HepG2 (cell line): ENCODE measurements around the gene CRKL. TPM values are rescaled to one million over a fixed set of nuclear protein-coding genes. Genes with fewer than 3 reads are reported as not detected.

ENCODE experiments used
- KIAA2018 ChIP-seq: sonication (generic); formaldehyde crosslinking; IDR thresholded peaks from 2 replicates; pipeline ENCODE4 v1.5.0; 2020; ENCODE audit warnings: mild to moderate bottlenecking, missing genetic modification reagents, borderline replicate concordance
- MEIS2 ChIP-seq: sonication (generic); formaldehyde crosslinking; IDR thresholded peaks from 2 replicates; pipeline ENCODE4 v1.9.0; 2021; ENCODE audit warnings: mild to moderate bottlenecking, missing genetic modification reagents
- SOX6 ChIP-seq, 2 experiments: fragments of 450-650 bp in 1 of 2; sonication (generic) in 1 of 2; formaldehyde crosslinking in 1 of 2; IDR thresholded peaks; 2 replicates each; pipeline versions ENCODE4 v1.4.0 to v1.6.1; 2017 to 2020; ENCODE audit warnings: antibody characterized with exemption in 1 of 2, mild to moderate bottlenecking in 1 of 2, missing genetic modification reagents in 1 of 2
- SP140L ChIP-seq: sonication (generic); formaldehyde crosslinking; IDR thresholded peaks from 2 replicates; pipeline ENCODE4 v1.4.0; 2020; ENCODE audit warnings: missing genetic modification reagents, borderline replicate concordance
- TCF12 ChIP-seq, 2 experiments: fragments of 450-650 bp in 1 of 2; sonication (generic) in 1 of 2; formaldehyde crosslinking in 1 of 2; IDR thresholded peaks; 2 replicates each; pipeline versions ENCODE4 v1.6.1 to v1.8.0; 2017 to 2022; ENCODE audit warnings: antibody characterized with exemption in 1 of 2, mild to moderate bottlenecking in 1 of 2, missing genetic modification reagents in 1 of 2, moderate library complexity in 1 of 2
- ZNF543 ChIP-seq: sonication (generic); formaldehyde crosslinking; IDR thresholded peaks from 2 replicates; pipeline ENCODE4 v1.4.0; 2020; ENCODE audit warnings: mild to moderate bottlenecking, missing genetic modification reagents
- polyA plus RNA-seq, 8 experiments: library from polyadenylated mRNA; depleted of rRNA in 3 of 8; stranded (reverse) in 7 of 8; unstranded in 1 of 8; fragments of >200 nt; fragmentation: Illumina TruSeq in 4 of 8; extraction: Trizol in 4 of 8; gene quantifications; 2 replicates each; pipeline versions ENCODE4 v1.2.1 to v1.2.3, GENCODE V29; 2011 to 2016; ENCODE audit warnings: low read depth in 4 of 8, missing spikeins in 1 of 8, mixed read lengths in 1 of 8; ENCODE audit not compliant: insufficient read depth in 1 of 8
- total RNA-seq, 5 experiments: library from RNA; depleted of rRNA; stranded (reverse); fragments of >200 nt; fragmentation: Illumina TruSeq; extraction: Trizol; gene quantifications; 2 replicates each; pipeline ENCODE4 v1.2.3, GENCODE V29; 2016; ENCODE audit warnings: low read depth in 1 of 5
- TF ChIP-seq, protein P1 (sequence below): sonication (generic); formaldehyde crosslinking; IDR thresholded peaks from 2 replicates; pipeline ENCODE4 v1.8.1; 2023; ENCODE audit warnings: missing genetic modification reagents, inconsistent platforms, borderline replicate concordance
- TF ChIP-seq, protein P2 (sequence below): sonication (generic); formaldehyde crosslinking; IDR thresholded peaks from 2 replicates; pipeline ENCODE4 v1.4.0; 2020; ENCODE audit warnings: missing genetic modification reagents
- TF ChIP-seq, protein P3 (sequence below): sonication (generic); formaldehyde crosslinking; IDR thresholded peaks from 2 replicates; pipeline ENCODE4 v1.4.0; 2020; ENCODE audit warnings: missing genetic modification reagents

Gene CRKL
- total and polyA plus RNA-seq, 2 of the 13 experiments (the other 11 are each of a cell fraction or from before 2014, with no cell fraction given), result 37.4 to 60.6 TPM

DNA sequence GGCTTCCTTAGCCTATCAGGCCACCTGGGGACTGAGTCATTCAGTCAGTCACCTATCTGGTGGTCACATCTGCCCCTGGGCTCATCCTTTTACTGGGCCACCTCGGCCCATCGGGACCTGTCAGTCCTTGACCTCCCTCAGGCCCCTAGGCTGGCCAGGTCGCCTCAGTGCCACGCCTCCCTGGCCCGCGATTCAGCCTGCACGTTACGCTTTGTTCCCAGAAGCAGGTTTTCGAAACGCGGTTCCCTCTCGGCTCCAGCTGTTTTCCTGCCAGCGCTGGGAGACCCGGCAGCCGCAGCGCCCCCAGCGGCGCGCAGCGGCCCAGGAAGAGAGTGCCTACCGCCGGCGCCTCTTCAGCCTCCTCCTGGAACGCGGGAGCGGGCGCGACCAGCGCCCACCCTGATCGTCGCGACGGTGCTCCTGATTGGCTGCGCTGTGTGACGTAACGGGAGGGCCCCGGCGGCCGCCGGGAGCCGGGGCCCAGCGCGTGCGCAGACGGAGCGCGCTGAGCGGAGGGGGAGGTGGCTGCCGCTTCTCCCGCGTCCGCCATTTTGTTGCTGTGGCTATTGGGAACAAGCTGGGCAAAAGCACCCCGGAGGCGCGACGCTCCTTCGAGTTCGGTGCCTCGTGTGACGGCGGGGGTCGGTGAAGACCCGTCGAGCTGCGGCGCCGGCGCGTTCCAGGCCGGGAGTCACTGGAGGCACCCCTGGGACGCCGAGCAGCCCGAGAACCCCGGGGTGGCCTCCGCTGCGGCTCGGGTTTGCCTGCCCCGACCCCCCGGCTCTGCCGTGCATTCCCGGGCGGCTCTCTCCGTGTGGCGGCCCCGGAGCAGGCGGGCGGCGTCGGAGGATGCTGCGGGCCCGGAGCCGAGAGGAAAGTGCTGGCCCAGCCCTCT lies at the start of gene CRKL (continued):
- TF ChIP-seq, protein P1, sequence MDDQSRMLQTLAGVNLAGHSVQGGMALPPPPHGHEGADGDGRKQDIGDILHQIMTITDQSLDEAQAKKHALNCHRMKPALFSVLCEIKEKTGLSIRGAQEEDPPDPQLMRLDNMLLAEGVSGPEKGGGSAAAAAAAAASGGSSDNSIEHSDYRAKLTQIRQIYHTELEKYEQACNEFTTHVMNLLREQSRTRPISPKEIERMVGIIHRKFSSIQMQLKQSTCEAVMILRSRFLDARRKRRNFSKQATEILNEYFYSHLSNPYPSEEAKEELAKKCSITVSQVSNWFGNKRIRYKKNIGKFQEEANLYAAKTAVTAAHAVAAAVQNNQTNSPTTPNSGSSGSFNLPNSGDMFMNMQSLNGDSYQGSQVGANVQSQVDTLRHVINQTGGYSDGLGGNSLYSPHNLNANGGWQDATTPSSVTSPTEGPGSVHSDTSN, result no peak
- TF ChIP-seq, protein P2, sequence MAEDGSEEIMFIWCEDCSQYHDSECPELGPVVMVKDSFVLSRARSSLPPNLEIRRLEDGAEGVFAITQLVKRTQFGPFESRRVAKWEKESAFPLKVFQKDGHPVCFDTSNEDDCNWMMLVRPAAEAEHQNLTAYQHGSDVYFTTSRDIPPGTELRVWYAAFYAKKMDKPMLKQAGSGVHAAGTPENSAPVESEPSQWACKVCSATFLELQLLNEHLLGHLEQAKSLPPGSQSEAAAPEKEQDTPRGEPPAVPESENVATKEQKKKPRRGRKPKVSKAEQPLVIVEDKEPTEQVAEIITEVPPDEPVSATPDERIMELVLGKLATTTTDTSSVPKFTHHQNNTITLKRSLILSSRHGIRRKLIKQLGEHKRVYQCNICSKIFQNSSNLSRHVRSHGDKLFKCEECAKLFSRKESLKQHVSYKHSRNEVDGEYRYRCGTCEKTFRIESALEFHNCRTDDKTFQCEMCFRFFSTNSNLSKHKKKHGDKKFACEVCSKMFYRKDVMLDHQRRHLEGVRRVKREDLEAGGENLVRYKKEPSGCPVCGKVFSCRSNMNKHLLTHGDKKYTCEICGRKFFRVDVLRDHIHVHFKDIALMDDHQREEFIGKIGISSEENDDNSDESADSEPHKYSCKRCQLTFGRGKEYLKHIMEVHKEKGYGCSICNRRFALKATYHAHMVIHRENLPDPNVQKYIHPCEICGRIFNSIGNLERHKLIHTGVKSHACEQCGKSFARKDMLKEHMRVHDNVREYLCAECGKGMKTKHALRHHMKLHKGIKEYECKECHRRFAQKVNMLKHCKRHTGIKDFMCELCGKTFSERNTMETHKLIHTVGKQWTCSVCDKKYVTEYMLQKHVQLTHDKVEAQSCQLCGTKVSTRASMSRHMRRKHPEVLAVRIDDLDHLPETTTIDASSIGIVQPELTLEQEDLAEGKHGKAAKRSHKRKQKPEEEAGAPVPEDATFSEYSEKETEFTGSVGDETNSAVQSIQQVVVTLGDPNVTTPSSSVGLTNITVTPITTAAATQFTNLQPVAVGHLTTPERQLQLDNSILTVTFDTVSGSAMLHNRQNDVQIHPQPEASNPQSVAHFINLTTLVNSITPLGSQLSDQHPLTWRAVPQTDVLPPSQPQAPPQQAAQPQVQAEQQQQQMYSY (CRISPR knock-in tag), result no peak
- peak; percentile 75; the same call in 1 of the 2 replicates for TF ChIP-seq SP140L
- TF ChIP-seq ZNF543, result no peak
- TF ChIP-seq KIAA2018 (CRISPR knock-in tag), result no peak
- no peak for TF ChIP-seq TCF12 (IDR thresholded peaks at IDR 0.05)
- peak; percentile 84 for TF ChIP-seq TCF12 (CRISPR knock-in tag; IDR thresholded peaks at IDR 0.05)
- peak; percentile 83 for TF ChIP-seq MEIS2 (CRISPR knock-in tag)
- TF ChIP-seq, protein P3, sequence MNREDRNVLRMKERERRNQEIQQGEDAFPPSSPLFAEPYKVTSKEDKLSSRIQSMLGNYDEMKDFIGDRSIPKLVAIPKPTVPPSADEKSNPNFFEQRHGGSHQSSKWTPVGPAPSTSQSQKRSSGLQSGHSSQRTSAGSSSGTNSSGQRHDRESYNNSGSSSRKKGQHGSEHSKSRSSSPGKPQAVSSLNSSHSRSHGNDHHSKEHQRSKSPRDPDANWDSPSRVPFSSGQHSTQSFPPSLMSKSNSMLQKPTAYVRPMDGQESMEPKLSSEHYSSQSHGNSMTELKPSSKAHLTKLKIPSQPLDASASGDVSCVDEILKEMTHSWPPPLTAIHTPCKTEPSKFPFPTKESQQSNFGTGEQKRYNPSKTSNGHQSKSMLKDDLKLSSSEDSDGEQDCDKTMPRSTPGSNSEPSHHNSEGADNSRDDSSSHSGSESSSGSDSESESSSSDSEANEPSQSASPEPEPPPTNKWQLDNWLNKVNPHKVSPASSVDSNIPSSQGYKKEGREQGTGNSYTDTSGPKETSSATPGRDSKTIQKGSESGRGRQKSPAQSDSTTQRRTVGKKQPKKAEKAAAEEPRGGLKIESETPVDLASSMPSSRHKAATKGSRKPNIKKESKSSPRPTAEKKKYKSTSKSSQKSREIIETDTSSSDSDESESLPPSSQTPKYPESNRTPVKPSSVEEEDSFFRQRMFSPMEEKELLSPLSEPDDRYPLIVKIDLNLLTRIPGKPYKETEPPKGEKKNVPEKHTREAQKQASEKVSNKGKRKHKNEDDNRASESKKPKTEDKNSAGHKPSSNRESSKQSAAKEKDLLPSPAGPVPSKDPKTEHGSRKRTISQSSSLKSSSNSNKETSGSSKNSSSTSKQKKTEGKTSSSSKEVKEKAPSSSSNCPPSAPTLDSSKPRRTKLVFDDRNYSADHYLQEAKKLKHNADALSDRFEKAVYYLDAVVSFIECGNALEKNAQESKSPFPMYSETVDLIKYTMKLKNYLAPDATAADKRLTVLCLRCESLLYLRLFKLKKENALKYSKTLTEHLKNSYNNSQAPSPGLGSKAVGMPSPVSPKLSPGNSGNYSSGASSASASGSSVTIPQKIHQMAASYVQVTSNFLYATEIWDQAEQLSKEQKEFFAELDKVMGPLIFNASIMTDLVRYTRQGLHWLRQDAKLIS (CRISPR knock-in tag), result peak; percentile 25; the same call in 1 of the 2 replicates
- no peak for TF ChIP-seq SOX6 (IDR thresholded peaks at IDR 0.05)
- TF ChIP-seq SOX6 (CRISPR knock-in tag; IDR thresholded peaks at IDR 0.05), result peak; percentile 94
